Keratinocyte (primary cell): ENCODE measurements around the gene CUL4A. TPM values are rescaled to one million over a fixed set of nuclear protein-coding genes. Genes with fewer than 3 reads are reported as not detected.
"Not testable (repeated sequence)": the region's sequence is repeated elsewhere in the genome, so short reads cannot be mapped to it uniquely, and the experiment has no call there.

Experiments
- DNase-seq: peaks from one replicate; pipeline ENCODE4 v3.0.0-alpha.2; 2011; ENCODE audit warnings: low read depth, missing footprints, low spot score
- FAIRE-seq: peaks from 2 replicates; lab custom pipeline; 2011; peaks lifted over from hg19 to GRCh38; lab: Jason Lieb, UNC
- H2AFZ ChIP-seq: 2 replicates; pipeline ENCODE4 v1.6.0; 2012; ENCODE audit warnings: low read length, control low read depth, inconsistent platforms; ENCODE audit not compliant: control insufficient read depth
- H3K27ac ChIP-seq: 2 replicates; pipeline ENCODE4 v1.5.1; 2011; ENCODE audit warnings: low read length; ENCODE audit not compliant: control insufficient read depth, insufficient read depth
- H3K27me3 ChIP-seq: 3 replicates; pipeline ENCODE4 v1.6.0; 2011; ENCODE audit warnings: low read length; ENCODE audit not compliant: control insufficient read depth, insufficient read depth; ENCODE audit errors: extremely low read depth
- H3K36me3 ChIP-seq, 2 experiments: 2 replicates in 1 of 2; 3 replicates in 1 of 2; pipeline ENCODE4 v1.5.1; 2011; ENCODE audit warnings: low read length in 2 of 2, mild to moderate bottlenecking in 1 of 2; ENCODE audit not compliant: control insufficient read depth in 2 of 2, insufficient read depth in 2 of 2; ENCODE audit errors: extremely low read depth in 1 of 2
- H3K4me1 ChIP-seq: 3 replicates; pipeline ENCODE4 v1.5.1; 2011; ENCODE audit warnings: low read length; ENCODE audit not compliant: control insufficient read depth, insufficient read depth; ENCODE audit errors: extremely low read depth
- H3K4me2 ChIP-seq: 3 replicates; pipeline ENCODE4 v1.6.0; 2011; ENCODE audit warnings: low read depth, low read length; ENCODE audit not compliant: control insufficient read depth, insufficient read depth; ENCODE audit errors: extremely low read depth
- H3K4me3 ChIP-seq, 3 experiments: fragments of 200-600 bp in 1 of 3; sonication (generic) in 1 of 3; 2 replicates in 2 of 3; 3 replicates in 1 of 3; pipeline ENCODE4 v1.5.1; 2011 to 2016; ENCODE audit warnings: low read length in 3 of 3, mild to moderate bottlenecking in 3 of 3, control low read depth in 2 of 3, inconsistent platforms in 1 of 3, low read depth in 1 of 3, mixed read lengths in 1 of 3, mixed run types in 1 of 3, moderate library complexity in 1 of 3; ENCODE audit not compliant: control insufficient read depth in 2 of 3, insufficient read depth in 2 of 3; ENCODE audit errors: extremely low read depth in 1 of 3
- H3K79me2 ChIP-seq: 2 replicates; pipeline ENCODE4 v1.6.0; 2012; ENCODE audit warnings: low read length; ENCODE audit not compliant: control insufficient read depth, insufficient read depth
- H3K9ac ChIP-seq: 3 replicates; pipeline ENCODE4 v1.6.0; 2011; ENCODE audit warnings: low read length; ENCODE audit not compliant: control insufficient read depth, insufficient read depth; ENCODE audit errors: extremely low read depth
- H3K9me1 ChIP-seq: 3 replicates; pipeline ENCODE4 v1.6.0; 2011; ENCODE audit warnings: low read length; ENCODE audit not compliant: control insufficient read depth, insufficient read depth; ENCODE audit errors: extremely low read depth
- H3K9me3 ChIP-seq: 2 replicates; pipeline ENCODE4 v1.5.1; 2012; ENCODE audit warnings: low read depth, low read length; ENCODE audit not compliant: control insufficient read depth
- H4K20me1 ChIP-seq: 3 replicates; pipeline ENCODE4 v1.6.0; 2011; ENCODE audit warnings: low read length; ENCODE audit not compliant: control insufficient read depth, insufficient read depth; ENCODE audit errors: extremely low read depth
- CTCF ChIP-seq, 3 experiments: IDR thresholded peaks in 1 of 3; conservative IDR thresholded peaks in 1 of 3; optimal IDR thresholded peaks in 1 of 3; 2 replicates in 2 of 3; 3 replicates in 1 of 3; pipeline versions ENCODE3 to v1.5.1; 2011; ENCODE audit warnings: low read length in 3 of 3, mild to moderate bottlenecking in 3 of 3, moderate library complexity in 2 of 3, control low read depth in 1 of 3, inconsistent platforms in 1 of 3; ENCODE audit not compliant: insufficient read depth in 2 of 3; ENCODE audit errors: extremely low read depth in 1 of 3
- EZH2 ChIP-seq: IDR thresholded peaks from one replicate; pipeline ENCODE4 v1.6.1; 2012; ENCODE audit warnings: inconsistent platforms, mild to moderate bottlenecking, low read length, moderate library complexity
- dilution Hi-C: fragments of 300-500 bp; cut with MboI; formaldehyde crosslinking; loops from one replicate; pipeline ENCODE4 v1.7.0; 2020; ENCODE audit warnings: low sequenced_read_pairs; ENCODE audit not compliant: extremely low pct_ligation_motif_present
- polyA plus RNA-seq, 5 experiments: library from polyadenylated mRNA; depleted of rRNA in 3 of 5; stranded (reverse) in 3 of 5; stranded (forward) in 1 of 5; unstranded in 1 of 5; fragments of >200 nt; gene quantifications; 1 replicate in 1 of 5; 2 replicates in 3 of 5; 3 replicates in 1 of 5; pipeline versions ENCODE4 v1.2.1 to v1.2.3, GENCODE V29; 2011 to 2012; ENCODE audit warnings: missing spikeins in 2 of 5, low read depth in 1 of 5, low replicate concordance in 1 of 5

The CUL4A gene
- polyA plus RNA-seq, 1 donor (not counting 4 experiments of a cell fraction or from before 2014, with no cell fraction given), result 57.3 TPM

GRCh38 chr13:113239986-113240385, 30.6 kb downstream of the CUL4A start:
- H3K36me3 ChIP-seq, result peaks cover 37 to 47% of the 10 kb centered on the region in 2 experiments
- TF ChIP-seq CTCF (optimal IDR thresholded peaks at IDR 0.05 in 1 of 3, IDR thresholded peaks at IDR 0.05 in 1 of 3, conservative IDR thresholded peaks at IDR 0.05 in 1 of 3; ENCODE audit: extremely low read depth in 1 of 3, insufficient read depth in 2 of 3, low read length in 3 of 3) (no peak), EZH2 (no peak)
- H4K20me1 ChIP-seq, result no peaks in the 10 kb centered on the region
- H3K4me1 ChIP-seq, result no peaks in the 10 kb centered on the region
- H3K27me3 ChIP-seq, result no peaks in the 10 kb centered on the region
- FAIRE-seq (no peak), DNase-seq (no peak)
- H3K9ac ChIP-seq, result no peak overlapping the region
- dilution Hi-C loops, result no loop called here
- H3K27ac ChIP-seq, result no peak overlapping the region
- H3K4me3 ChIP-seq, result no peak overlapping the region
- H3K79me2 ChIP-seq, result no peaks in the 10 kb centered on the region
- H3K4me2 ChIP-seq, result no peak overlapping the region
- H3K9me1 ChIP-seq, result no peaks in the 10 kb centered on the region
- no peak overlapping the region for H2AFZ ChIP-seq
- no peaks in the 10 kb centered on the region for H3K9me3 ChIP-seq

GRCh38 chr13:113241623-113242022, 32.2 kb downstream of the CUL4A start:
- H3K9me3 ChIP-seq, H3K9ac ChIP-seq, dilution Hi-C loops, DNase-seq, H2AFZ ChIP-seq, H3K4me3 ChIP-seq, H3K27me3 ChIP-seq, H3K9me1 ChIP-seq, H3K4me1 ChIP-seq, H3K79me2 ChIP-seq, H3K4me2 ChIP-seq, FAIRE-seq, H4K20me1 ChIP-seq, H3K27ac ChIP-seq: not testable (repeated sequence)
- peaks cover 42 to 55% of the 10 kb centered on the region in 2 experiments for H3K36me3 ChIP-seq

- Histone ChIP-seq H3K9me1 (no peaks in the 10 kb centered on the region), H3K4me3 (no peak overlapping the region), H3K27ac (no peak overlapping the region), H2AFZ (no peak overlapping the region), H3K27me3 (no peaks in the 10 kb centered on the region), H3K4me1 (no peaks in the 10 kb centered on the region), H3K9ac (no peak overlapping the region), H3K4me2 (no peak overlapping the region), H4K20me1 (no peaks in the 10 kb centered on the region), H3K36me3 (peaks cover 45 to 64% of the 10 kb centered on the region in 2 experiments), H3K79me2 (no peaks in the 10 kb centered on the region), H3K9me3 (no peaks in the 10 kb centered on the region)
- dilution Hi-C loops, result no loop called here
- no peak for TF ChIP-seq CTCF (optimal IDR thresholded peaks at IDR 0.05 in 1 of 3, IDR thresholded peaks at IDR 0.05 in 1 of 3, conservative IDR thresholded peaks at IDR 0.05 in 1 of 3; ENCODE audit: extremely low read depth in 1 of 3, insufficient read depth in 2 of 3, low read length in 3 of 3)
- TF ChIP-seq EZH2, result no peak
- DNase-seq (no peak), FAIRE-seq (no peak)
Observed at GRCh38 chr13:113243847-113244246, 34.4 kb downstream of the CUL4A start.
